Spleen (tissue), 11 donors: ENCODE measurements around the gene CNEP1R1. TPM values are rescaled to one million over a fixed set of nuclear protein-coding genes. Genes with fewer than 3 reads are reported as not detected.

Source experiments
- DNase-seq: peaks from one replicate; pipeline ENCODE4 v3.0.0-alpha.2; 2020
- H3K27ac ChIP-seq, 8 donors: fragments of 200-600 bp; sonication (generic) in 7 of 8; 1 replicate in 4 of 8; 2 replicates in 4 of 8; pipeline versions ENCODE4 v1.5.0 to v1.8.0; 2016 to 2021; ENCODE audit warnings: inconsistent platforms in 4 of 8, mild to moderate bottlenecking in 4 of 8, moderate library complexity in 1 of 8
- H3K27me3 ChIP-seq, 7 donors: fragments of 200-600 bp; sonication (generic) in 6 of 7; replicated peaks in 1 of 7; 1 replicate in 4 of 7; 2 replicates in 3 of 7; pipeline versions ENCODE4 v1.5.0 to v1.8.0; 2016 to 2021; ENCODE audit warnings: inconsistent platforms in 3 of 7, mild to moderate bottlenecking in 1 of 7
- H3K36me3 ChIP-seq, 6 donors: fragments of 200-600 bp; sonication (generic) in 5 of 6; 1 replicate in 4 of 6; 2 replicates in 2 of 6; pipeline versions ENCODE4 v1.5.0 to v1.8.0; 2016 to 2021; ENCODE audit warnings: inconsistent platforms in 2 of 6
- H3K4me1 ChIP-seq, 6 donors: fragments of 200-600 bp; sonication (generic) in 5 of 6; 1 replicate in 3 of 6; 2 replicates in 3 of 6; pipeline versions ENCODE4 v1.5.0 to v1.8.0; 2016 to 2021; ENCODE audit warnings: inconsistent platforms in 3 of 6
- H3K4me3 ChIP-seq, 8 donors: fragments of 200-600 bp; sonication (generic) in 7 of 8; 1 replicate in 4 of 8; 2 replicates in 4 of 8; pipeline versions ENCODE4 v1.5.0 to v1.8.0; 2016 to 2021; ENCODE audit warnings: inconsistent platforms in 4 of 8, mild to moderate bottlenecking in 4 of 8, moderate library complexity in 2 of 8
- H3K9me3 ChIP-seq, 8 donors: fragments of 200-600 bp; sonication (generic) in 7 of 8; 1 replicate in 4 of 8; 2 replicates in 4 of 8; pipeline versions ENCODE4 v1.5.0 to v1.8.0; 2016 to 2021; ENCODE audit warnings: inconsistent platforms in 4 of 8
- CTCF ChIP-seq, 11 experiments: fragments of 200-600 bp in 7 of 11; fragments of 450-650 bp in 4 of 11; sonication (generic) in 4 of 11; IDR thresholded peaks in 8 of 11; conservative IDR thresholded peaks in 3 of 11; 1 replicate in 7 of 11; 2 replicates in 4 of 11; pipeline versions ENCODE4 v1.4.0 to v1.8.0; 2016 to 2021; ENCODE audit warnings: antibody characterized with exemption in 11 of 11, inconsistent platforms in 4 of 11, mild to moderate bottlenecking in 1 of 11
- POLR2A ChIP-seq, 3 donors: fragments of 450-650 bp; IDR thresholded peaks; one replicate each; pipeline ENCODE4 v1.5.1; 2017; ENCODE audit warnings: antibody characterized with exemption in 3 of 3, mild to moderate bottlenecking in 1 of 3
- POLR2AphosphoS5 ChIP-seq, 3 donors: sonication (generic); formaldehyde crosslinking; IDR thresholded peaks; one replicate each; pipeline ENCODE4 v1.5.1; 2017; ENCODE audit warnings: antibody characterized with exemption in 3 of 3
- WGBS, 5 donors: extraction: QIAGEN DNeasy Blood & Tissue Kit in 3 of 5; methylation state at CpG; one replicate each; pipeline versions ENCODE4 v1.1.5 to v1.1.7; 2013 to 2018; 5-methylcytosine and 5-hydroxymethylcytosine counted together
- intact Hi-C: fragments of 100-400 bp; cut with DNase I; formaldehyde crosslinking; loops from one replicate; pipeline ENCODE4 v1.15.0; 2023; ENCODE audit warnings: low total_unique reads
- polyA plus RNA-seq, 3 donors: library from polyadenylated mRNA; stranded (reverse); fragments of 200-250 nt; gene quantifications; one replicate each; pipeline ENCODE4 v1.2.1, GENCODE V29; 2013
- small RNA-seq, 4 donors: library from RNA; depleted of rRNA; stranded (forward); fragments of <200 nt; gene quantifications; one replicate each; pipeline ENCODE3, GENCODE V24; 2016
- total RNA-seq, 7 donors: library from RNA; depleted of rRNA in 3 of 7; stranded (reverse); fragments of >200 nt in 3 of 7; fragmentation: NEBNext Ultra II Directional in 4 of 7; extraction: Animal tissue kit (Norgen Biotek cat#: 25700) in 4 of 7; gene quantifications; one replicate each; pipeline versions ENCODE4 v1.1.0 to v1.2.1, GENCODE V29; 2016 to 2021
- donor health status: healthy with polysubstance abuse.
- donor health status: DM: no; HTN: no; CAD: no; lungs with moderate emphysema.
- donor health status: DM: no; HTN: no; CAD: no.
- donor health status: Bipolar disorder and iron deficiency.
- donor health status: healthy.
- donor health status: DM: no; HTN: no; CAD: no.
- donor health status: DM: yes; HTN: yes; CAD: no.

CNEP1R1 gene
- total and polyA plus RNA-seq, 10 donors, result 9.6 to 45.4 (median 30.3) TPM

GRCh38 chr16:50083996-50084395 lies 59.0 kb downstream of the CNEP1R1 start:
- DNase-seq, result no peak
- Histone ChIP-seq H3K4me3 (no peak overlapping the region), H3K27me3 (no peaks in the 10 kb centered on the region), H3K4me1 (no peaks in the 10 kb centered on the region), H3K27ac (no peak overlapping the region), H3K9me3 (no peaks in the 10 kb centered on the region), H3K36me3 (peaks cover 2 to 100% (median 73%) of the 10 kb centered on the region in 6 donors)
- 90 to 95% (median 92%) methylated on average over 8 of the region's 8 CpGs for WGBS, 5 donors
- no peak for TF ChIP-seq POLR2A (IDR thresholded peaks at IDR 0.05)
- TF ChIP-seq POLR2AphosphoS5 (IDR thresholded peaks at IDR 0.05), result no peak
- no peak for TF ChIP-seq CTCF (IDR thresholded peaks at IDR 0.05 in 8 of 11, conservative IDR thresholded peaks at IDR 0.05 in 3 of 11)
- intact Hi-C loops, result no loop called here

GRCh38 chr16:50086176-50086575 lies 61.2 kb downstream of the CNEP1R1 start:
- 89 to 97% (median 94%) methylated on average over 6 of the region's 6 CpGs for WGBS, 5 donors

More at GRCh38 chr16:50086176-50086575, 61.2 kb downstream of the CNEP1R1 start:
- TF ChIP-seq CTCF (IDR thresholded peaks at IDR 0.05 in 8 of 11, conservative IDR thresholded peaks at IDR 0.05 in 3 of 11), result no peak
- no peak for TF ChIP-seq POLR2A (IDR thresholded peaks at IDR 0.05)
- TF ChIP-seq POLR2AphosphoS5 (IDR thresholded peaks at IDR 0.05), result no peak
- Histone ChIP-seq H3K4me3 (no peak overlapping the region), H3K4me1 (no peaks in the 10 kb centered on the region), H3K36me3 (peaks cover 2 to 100% (median 63%) of the 10 kb centered on the region in 6 donors), H3K9me3 (no peaks in the 10 kb centered on the region), H3K27ac (no peak overlapping the region), H3K27me3 (no peaks in the 10 kb centered on the region)
- intact Hi-C loops, result no loop called here
- no peak for DNase-seq

Small RNAs within 50 kb of the gene (small RNA-seq; reads per million reads assigned to genes)
- gene RF00017, result 0 reads per million in 4 donors

Other genes with a start within 250 kb of the CNEP1R1 start
- 1 to 10 TPM; 3.5 to 7.0 (median 5.3) TPM for gene ZNF423, start 169.1 kb upstream of the CNEP1R1 start, total RNA-seq
- under 1 TPM; 0.36 to 0.96 (median 0.67) TPM for gene ZNF423, start 169.1 kb upstream of the CNEP1R1 start, polyA plus RNA-seq
- gene HEATR3, start 40.7 kb downstream of the CNEP1R1 start, total RNA-seq, result 10 to 100 TPM; 23.1 to 40.8 (median 25.4) TPM
- 1 to 10 TPM; 8.3 to 9.5 (median 8.4) TPM for gene HEATR3, start 40.7 kb downstream of the CNEP1R1 start, polyA plus RNA-seq
- gene TENT4B, start 128.1 kb downstream of the CNEP1R1 start, total RNA-seq, result 10 to 100 TPM; 11.3 to 16.4 (median 13.0) TPM
- 1 to 10 TPM; 4.2 to 5.4 (median 4.6) TPM for gene TENT4B, start 128.1 kb downstream of the CNEP1R1 start, polyA plus RNA-seq
- 100 to 1,000 TPM in 5 of 7 donors, 10 to 100 TPM in 2; 68.6 to 158 (median 126) TPM for gene ADCY7, start 241.3 kb downstream of the CNEP1R1 start, total RNA-seq
- gene ADCY7, start 241.3 kb downstream of the CNEP1R1 start, polyA plus RNA-seq, result 10 to 100 TPM in 2 of 3 donors, 1 to 10 TPM in 1; 9.8 to 32.3 (median 16.3) TPM